Measurements from ENCODE around the gene INPP4A.

INPP4A gene

DNA sequence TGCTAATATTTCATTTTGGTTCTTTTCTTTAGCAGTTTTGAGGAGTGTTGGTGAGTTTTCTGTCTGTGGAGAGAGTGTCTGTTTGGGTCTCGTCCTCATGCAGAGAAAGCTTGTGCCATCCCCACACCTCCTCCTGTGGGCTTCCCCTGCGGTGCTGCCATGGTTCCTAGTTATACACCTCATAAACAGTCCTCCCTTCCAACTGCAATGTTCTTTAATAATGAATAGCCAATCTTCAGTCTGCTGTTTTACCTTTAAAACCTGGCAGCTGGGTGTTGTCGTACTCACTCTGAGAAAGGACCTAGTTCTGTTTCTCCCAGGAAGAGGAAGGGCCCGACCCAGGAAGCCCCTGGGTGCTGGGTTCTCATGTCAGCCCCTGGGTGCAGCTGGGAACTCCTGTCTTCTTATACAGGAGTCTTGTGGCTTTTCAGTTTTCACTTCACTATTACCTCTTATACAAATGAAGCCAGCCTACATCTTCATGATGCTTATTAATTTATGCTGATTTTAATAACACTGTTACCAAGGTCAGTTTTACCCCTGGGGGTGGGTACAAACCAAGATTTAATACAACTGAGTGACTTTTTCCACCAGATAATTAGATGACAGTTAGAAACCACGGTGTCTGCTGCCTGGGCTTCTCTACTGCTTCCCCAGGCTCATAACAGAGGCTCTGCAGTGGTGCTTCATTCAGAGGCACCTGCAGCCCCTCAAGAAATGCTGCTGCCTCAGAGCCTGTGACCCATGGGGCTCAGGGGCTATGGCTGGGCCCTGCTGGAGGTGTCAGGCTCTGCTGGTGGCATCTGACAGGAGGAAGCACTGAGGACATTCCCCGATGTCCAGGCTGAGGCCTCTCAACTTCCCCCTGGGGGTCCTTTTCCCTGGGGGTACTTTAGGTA, 104.5 kb downstream of the INPP4A start:
- DNase-seq = no peak

DNA sequence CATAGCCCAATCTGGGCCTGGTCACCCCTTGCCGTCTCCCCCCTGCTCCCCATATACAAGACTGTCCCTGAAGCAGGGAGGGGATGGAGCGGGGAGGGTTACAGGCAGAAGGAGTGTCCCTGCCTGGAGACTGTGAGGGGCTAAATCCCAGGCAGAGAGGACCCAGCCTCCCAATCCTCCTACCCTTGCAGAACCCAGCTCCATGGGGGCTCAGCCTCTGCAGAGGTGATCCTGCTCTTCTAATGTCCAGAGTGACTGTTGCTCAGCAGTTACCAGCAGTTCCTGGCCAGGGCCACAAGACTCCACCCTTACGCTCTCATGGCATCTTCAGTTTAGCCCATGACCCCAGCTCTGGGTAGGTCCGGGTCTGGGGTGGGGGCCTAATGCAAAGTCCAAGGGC, 105.5 kb downstream of the INPP4A start:
- DNase-seq = no peak

DNA sequence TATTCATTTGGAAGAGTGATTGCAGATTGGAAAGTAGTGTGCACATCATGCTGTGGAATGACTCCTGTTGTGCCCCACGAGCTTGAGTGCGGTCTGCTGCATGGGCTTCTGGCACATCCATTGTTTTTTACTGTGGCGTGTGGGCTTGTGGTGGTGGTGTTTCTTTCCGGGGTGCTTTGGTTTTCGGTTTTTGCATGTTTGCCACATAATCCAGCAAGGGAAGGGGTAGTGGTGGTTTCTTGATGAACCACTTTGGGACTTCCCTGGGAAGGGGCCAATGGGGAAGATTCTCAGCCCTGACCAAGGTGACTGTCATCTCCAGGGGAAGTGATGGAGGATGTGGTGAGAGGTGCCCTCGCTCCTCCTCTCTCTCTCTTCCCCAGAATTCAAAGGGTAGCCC, 106.7 kb downstream of the INPP4A start:
- no peak for DNase-seq

DNA sequence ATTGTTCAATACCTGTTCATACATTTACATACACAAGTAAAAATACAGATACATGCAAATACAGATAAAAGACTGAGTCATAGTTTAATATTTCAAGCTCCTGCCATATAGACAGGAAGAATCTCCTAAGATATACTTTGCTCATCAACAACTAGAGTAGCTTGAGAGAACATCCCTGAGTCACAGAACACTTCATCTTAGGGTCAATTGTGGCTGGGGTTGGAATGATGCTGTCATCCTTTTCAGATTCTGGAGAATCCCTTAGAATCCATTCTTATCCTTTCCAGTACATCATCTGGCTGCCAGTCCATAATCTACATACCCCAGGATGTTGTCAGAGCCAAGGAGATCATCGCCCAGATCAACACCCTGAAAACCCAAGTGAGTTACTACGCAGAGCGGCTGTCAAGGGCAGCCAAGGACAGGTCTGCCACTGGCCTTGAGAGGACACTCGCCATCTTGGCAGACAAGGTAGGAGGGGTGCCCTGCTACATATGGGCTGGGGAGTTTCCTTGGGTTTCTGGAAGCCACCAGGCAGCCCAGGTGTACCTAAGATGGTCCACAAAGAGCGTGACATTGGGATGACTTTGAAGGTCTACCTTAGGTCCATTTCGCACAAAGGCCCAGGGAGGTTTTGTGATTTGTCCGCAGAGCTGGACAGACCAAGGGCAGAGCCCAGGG, 108.0 kb downstream of the INPP4A start:
- no peak for DNase-seq

DNA sequence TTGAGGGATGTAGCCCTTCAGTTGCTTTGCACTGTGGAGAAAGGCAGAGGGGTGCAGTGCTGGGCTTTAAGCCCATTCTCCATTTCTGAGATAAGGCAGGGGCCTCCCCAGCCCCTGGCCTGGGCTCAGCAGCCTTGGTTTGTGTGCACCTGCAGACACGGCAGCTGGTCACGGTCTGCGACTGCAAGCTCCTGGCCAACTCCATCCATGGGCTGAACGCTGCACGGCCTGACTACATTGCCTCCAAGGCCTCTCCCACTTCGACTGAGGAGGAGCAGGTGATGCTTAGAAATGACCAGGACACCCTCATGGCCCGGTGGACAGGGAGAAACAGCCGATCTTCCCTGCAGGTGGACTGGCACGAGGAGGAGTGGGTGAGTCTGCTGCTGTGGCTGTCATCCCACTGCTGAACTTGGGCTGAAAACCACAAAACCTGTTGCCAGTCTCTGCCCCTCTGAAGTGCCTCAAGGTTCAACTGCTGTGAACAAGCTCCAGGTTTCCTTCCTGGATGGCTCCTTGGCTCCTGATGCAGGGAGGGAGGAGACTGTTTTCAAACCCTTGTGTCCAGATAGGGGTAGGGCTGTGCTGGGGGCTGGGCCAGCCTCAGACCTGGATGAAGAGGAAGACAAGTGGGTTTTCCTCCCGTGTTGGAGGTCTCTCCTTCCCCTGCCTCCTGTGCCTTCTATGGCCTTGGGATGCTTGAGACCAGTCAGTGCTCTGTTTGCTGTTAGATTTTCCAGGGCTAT, 109.6 kb downstream of the INPP4A start:
- DNase-seq = no peak

DNA sequence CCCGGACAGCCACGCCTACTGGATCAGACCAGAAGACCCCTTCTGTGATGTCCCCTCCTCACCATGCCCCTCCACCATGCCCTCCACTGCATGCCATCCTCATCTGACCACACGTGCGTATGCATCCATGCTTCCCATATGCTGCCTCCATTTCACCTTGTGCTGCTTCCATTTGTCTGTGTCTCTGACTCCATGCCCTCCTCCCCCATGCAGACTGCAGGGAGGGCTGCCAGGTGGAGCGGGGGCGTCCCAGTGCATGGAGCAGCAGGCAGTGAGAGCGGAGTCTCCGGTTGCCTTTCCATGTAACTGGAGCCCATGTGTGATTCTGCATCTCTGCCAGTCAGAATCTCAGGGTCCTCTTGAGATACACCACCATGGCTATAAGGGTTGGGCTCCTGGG, 111.0 kb downstream of the INPP4A start:
- no peak for DNase-seq

DNA sequence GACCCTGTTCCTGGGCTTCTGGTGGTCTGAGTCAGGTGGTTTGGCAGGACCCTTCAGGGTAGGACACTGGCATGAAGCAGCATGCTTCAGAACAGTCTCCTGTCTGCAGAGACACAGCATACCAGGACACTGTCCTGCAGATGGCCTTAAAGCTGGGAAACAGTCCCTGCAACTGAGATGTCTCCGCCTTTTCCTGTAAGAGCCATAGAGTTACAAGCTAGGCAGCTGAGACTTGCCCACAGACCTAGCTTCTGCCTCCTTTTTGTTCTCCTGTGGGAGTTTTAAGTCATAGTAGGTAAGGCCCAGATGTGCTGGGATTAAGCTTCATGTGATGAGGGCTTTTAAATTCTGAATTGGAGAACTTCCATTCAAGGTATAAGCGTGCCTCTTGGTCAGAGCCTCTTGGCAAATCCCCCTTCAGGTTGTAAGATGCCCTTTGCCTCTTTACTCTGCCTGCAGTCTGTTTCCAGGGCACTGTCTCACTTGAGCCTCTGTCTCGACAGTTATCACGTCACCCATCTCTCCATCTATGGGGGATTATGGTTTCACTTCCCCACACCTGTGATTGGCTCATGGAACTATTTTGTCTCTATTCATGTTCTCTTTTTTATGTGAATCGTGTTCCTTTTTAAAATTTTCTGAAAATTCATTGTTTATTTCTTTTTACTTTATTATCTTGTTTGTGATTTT, 111.8 kb downstream of the INPP4A start:
- no peak for DNase-seq

DNA sequence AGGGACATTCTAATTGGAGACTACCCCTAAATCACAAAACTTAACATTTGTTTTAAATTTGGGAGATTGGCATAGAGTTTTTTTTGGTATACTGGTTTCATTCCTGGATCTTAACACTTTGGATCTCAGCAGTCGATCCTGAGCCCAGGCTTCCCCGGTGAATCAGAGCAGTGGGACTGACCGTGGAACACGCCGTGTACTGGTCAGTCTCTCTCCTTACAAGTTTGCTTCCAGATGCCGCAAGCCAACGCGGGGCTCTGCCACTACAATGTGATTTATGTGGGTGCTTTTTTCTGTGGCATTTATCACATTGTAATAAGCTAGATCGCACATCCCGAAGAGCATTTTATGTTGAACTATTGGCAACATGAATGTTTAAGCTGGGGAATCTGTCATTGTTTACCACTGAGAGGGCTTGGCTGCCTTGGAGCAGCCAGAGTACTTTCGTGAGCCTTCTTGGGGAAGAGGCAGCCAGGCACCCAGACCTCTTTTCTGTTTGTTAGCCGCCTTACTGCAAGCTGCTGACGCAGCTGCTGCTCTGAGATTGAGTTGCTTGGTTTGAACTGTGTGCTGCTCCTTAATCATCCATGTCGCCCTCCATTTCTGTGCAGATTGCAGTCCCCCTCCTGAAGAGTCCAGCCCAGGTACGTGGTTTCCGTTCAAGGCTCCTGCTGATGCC, 114.3 kb downstream of the INPP4A start:
- no peak for DNase-seq

DNA sequence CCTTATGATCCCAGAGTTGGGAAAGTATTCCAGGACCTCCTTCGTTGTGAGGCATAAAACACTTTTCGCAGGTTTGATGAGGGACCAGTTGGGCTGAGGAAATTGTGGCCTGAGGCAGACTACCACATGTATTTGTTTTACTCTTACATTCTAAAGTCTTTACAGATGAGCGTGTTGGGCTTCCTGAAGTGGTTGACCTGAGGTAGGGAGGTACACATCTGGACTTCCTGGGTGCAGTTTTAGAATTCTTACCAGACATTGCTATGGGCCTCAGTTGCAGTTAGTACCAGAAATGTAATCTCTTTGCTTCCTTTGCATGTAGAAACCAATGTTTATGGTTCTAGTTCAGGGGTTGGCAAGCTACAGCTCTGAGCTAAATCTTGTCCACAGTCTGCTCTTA, 114.9 kb downstream of the INPP4A start:
- no peak for DNase-seq

DNA sequence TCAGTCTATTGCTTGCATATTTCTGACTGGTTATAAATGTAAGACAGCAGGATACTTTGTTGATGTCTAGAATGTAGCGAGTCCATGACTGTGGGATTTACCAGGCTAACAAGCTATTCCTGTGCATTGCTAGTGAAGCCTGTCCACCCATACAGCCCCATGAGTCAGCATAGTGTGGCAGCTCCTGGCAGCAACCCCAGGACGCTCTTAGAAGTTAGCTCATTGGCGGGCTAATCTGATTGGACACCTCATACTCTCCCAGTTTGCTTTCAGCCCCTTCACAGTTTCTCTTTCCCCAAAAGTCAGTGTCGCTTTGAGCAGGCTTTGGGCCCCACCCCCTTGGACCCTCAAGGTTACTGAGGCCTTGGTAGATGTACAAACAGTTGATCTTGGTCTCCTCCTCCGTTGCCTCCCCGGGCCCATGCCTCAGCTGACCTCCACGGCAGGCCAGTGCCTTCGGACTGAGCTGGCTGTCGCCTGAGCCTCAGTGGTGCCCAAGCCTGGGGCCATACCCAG, 115.7 kb downstream of the INPP4A start:
- DNase-seq = no peak

DNA sequence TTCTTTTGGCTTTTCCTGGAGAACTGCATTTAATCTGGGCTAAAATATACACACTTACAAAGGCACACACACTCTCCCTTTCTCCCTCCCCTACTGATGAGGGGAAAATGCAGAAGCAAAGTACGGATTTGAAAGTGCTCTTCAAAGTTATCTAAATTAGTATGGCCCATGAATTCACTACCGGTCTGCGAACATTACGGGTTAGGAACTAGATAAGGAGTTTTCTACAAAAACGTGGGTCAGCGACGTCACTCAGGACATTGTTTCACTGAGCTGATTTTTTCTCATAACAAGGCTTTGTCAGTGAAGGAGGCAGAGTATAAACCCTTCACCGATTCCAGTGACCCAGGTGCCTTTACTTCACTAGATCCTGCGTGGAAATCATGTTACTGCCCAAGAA, 116.4 kb downstream of the INPP4A start:
- no peak for DNase-seq

DNA sequence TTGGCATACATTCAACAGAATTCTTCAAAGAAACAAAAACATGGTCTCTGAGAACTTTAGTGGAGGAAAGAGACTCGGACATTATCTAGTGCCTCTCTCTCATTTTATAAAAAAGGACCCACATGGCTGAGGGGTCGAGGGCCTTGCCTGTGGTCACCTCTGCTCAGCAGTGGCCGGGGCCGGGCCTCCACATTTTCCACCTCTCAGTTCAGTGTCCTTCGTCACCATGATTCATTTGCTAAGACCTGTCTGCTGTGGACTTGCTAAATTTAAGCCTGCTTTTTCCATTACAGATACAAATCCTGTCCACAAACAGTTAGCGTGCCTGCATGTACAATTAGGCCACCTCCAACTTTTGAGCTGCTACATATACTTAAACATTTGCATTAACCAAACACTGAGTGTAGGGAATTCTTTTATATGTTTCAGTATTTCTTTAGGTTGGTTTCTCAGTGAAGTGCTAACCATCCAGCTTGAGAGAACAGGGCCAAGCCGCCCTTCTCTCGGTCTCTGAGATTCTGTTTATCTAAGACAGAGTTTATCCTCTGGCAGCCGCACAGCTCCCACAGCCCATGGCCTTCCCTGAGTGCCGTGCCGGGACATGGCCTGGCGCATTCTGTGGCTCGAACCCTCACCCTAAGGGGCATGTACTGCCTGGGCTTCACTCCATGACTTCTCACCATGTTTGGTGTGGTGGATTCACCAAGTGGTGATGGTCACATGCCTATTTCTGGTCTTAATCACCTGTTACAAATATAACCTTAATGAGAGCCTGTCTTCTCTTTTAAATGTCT, 117.4 kb downstream of the INPP4A start:
- DNase-seq = no peak

DNA sequence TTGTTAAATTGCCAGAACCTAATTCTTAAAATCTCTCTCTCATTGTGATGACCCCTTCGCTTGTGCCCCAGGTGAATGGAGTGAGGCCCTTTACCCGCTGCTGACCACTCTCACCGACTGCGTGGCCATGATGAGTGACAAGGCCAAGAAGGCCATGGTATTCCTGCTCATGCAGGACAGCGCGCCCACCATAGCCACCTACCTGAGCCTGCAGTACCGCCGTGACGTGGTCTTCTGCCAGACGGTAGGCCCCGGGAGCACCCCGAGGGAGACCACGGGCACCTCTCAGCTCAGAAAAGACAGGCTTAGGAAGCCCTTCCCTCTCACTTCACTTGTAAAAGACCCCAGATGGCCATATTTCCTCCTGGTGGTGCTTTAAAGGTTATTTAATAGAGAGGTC, 118.7 kb downstream of the INPP4A start:
- DNase-seq = no peak

DNA sequence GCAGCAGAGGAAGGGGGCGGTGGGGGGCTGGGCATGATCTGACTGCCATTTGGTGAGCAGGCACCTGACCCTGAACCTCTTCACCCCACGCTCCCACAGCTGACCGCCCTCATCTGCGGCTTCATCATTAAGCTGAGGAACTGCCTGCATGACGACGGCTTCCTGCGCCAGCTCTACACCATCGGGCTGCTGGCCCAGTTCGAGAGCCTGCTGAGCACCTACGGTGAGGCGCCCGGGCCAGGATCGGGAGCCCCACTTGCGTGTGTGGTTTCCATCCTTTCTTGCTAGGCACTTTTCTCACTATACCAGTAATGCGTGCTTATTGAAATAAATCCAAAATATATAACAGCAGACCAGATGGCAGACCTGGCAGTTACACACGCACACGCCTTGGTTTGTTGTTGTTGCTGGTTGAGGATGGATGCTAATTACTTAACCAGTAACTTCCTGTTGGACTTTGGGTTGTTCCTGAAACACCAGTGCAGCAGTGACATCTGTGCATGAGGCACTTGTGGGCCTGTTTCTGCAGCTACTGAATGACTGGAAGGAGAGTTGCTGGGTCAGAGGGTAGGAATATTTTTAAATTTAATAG, 120.0 kb downstream of the INPP4A start:
- DNase-seq = no peak

DNA sequence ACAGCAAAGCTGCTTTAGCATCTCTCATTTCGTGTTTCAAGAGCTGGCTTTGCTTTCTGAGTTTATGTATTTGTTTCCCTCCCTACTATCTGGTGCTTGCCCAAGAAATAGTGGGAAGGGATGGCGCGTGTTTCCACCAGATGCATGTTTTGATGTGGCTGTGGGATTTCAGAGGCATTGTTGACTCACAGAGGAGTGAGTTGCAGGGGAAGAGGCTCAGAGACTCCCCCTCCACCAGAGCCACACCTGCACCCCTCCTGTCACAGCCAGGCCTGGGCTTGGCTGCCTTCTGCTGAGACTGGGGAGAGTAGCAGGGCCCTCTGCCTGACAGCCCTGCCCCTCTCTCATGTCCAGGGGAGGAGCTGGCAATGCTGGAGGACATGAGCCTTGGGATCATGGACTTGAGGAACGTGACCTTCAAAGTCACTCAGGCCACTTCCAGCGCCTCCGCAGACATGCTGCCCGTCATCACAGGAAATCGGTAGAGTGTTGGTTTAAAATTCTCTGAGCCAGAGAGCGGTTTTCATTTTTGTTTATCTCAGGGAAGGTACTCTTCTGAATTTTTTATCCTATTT, 120.7 kb downstream of the INPP4A start:
- DNase-seq = no peak

DNA sequence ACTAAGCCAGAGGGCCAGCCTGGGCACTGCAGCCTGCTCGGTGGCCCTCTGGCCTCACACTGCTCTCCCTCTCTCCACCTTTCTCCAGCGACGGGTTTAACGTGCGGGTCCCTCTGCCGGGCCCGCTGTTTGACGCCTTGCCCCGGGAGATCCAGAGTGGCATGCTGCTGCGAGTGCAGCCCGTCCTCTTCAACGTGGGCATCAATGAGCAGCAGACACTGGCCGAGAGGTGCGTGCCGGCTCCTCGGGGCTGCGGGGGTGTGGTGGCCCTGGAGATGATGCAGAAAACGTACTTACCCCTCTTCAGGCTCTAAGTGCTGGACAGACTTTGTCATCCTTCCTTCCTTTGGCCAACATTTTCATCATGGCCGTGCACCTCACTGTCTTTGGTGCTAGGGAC, 121.3 kb downstream of the INPP4A start:
- DNase-seq = no peak

DNA sequence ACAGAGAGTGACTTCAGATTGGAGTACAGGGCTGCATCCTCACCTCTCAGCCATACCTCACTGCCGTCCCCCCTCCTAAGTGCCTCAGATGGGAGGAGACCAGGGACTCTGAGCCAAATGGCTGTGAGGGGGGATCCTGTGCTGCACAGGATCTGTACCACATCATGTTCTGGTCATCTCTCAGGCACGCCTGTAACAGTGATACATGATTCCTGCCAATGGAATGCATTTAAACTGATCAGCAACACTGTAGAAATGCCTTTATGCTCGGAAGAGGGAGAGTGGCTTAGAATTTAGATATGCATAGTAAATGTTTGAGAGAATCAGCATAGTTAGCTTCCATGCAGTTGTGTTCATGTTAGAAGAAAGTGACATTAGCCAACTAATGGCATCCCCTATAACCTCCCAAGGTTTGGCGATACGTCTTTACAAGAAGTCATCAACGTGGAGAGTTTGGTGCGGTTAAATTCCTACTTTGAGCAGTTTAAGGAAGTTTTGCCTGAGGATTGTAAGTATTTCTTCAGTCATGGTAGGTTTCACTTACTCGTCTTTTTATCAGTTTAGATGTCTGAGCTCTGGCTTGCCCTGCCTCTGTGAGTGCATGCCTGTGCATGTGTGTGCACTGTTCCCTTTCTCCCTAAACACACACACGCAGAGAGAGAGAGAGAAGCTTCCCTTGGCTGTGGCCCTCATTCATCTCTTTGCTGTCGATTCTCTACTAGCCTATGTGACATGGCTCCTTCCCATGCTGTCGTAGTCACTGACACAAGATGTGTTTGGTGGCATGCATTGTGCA, 123.7 kb downstream of the INPP4A start:
- DNase-seq = no peak

DNA sequence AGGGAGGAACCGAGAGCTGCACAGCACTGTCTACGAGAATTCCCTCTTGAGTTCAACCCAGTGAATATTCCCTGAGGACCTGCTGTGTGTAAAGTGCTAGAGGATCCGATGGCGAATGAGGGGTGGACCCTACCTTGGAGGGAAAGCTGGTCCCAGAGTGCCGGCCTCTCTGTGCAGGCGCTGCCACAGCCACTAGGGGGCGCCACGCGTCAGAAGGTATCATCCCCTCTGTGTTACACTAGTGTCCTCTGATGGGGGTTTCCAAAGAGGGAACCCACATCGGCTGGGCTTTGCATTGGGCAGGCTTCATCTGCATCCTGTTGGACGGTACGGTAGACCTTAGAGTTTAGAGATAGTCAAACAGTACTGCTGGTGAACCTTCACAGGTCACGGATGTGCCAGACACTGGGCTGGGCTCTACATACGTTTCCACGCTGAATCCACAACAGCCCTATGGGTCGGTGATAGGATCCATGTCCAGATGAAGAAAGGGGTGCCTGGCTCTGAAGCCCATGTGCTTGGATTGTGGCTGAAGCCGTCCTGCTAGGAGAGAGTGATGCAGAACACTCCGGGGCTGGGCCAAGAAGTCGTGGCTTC, 124.6 kb downstream of the INPP4A start:
- DNase-seq = no peak

DNA sequence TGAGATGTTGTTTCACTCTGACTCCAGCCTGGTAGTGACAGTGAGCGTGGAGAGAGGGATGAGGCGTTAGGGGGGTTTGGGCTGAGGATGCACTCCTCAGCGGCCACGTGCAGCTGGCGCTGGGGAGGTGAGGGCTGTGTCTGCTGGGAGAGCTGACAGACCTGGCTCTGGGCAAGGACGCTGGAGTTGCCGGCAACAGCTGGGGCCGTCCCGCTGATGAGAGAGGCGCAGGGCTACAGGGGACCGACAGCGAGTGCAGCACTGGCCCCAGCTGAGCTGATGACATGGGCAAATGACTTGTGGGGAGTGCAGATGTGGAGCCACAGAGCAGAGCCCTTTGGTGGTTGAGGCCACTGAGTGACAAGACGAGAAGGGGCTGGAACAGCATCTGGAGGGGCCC, 125.3 kb downstream of the INPP4A start:
- no peak for DNase-seq

Data from NCI-H1092 (cell line).